Esophagus (tissue), 2 donors: ENCODE results near the gene DOCK9. TPM values are rescaled to one million over a fixed set of nuclear protein-coding genes. Genes with fewer than 3 reads are reported as not detected.
"Not testable (repeated sequence)": the region's sequence is repeated elsewhere in the genome, so short reads cannot be mapped to it uniquely, and the experiment has no call there.

Experiments used
- H3K27ac ChIP-seq, 2 donors: one replicate each; pipeline ENCODE4 v1.5.1; 2013; ENCODE audit warnings: low read depth in 2 of 2, mild to moderate bottlenecking in 2 of 2, inconsistent platforms in 1 of 2, low read length in 1 of 2, moderate library complexity in 1 of 2
- H3K27me3 ChIP-seq, 2 donors: one replicate each; pipeline ENCODE4 v1.6.1; 2013; ENCODE audit warnings: low read length in 2 of 2, control low read depth in 1 of 2, mild to moderate bottlenecking in 1 of 2; ENCODE audit not compliant: insufficient read depth in 2 of 2, control insufficient read depth in 1 of 2
- H3K36me3 ChIP-seq, 2 donors: one replicate each; pipeline ENCODE4 v1.6.1; 2013; ENCODE audit warnings: low read length in 1 of 2; ENCODE audit not compliant: control insufficient read depth in 2 of 2, insufficient read depth in 2 of 2
- H3K4me1 ChIP-seq, 2 donors: one replicate each; pipeline ENCODE4 v1.6.1; 2013; ENCODE audit warnings: low read length in 1 of 2; ENCODE audit not compliant: control insufficient read depth in 2 of 2, insufficient read depth in 2 of 2
- H3K4me3 ChIP-seq, 2 donors: one replicate each; pipeline ENCODE4 v1.5.1; 2013; ENCODE audit warnings: low read length in 2 of 2, mild to moderate bottlenecking in 2 of 2, low read depth in 1 of 2, moderate library complexity in 1 of 2
- H3K9me3 ChIP-seq, 2 donors: one replicate each; pipeline ENCODE4 v1.6.1; 2013; ENCODE audit warnings: mild to moderate bottlenecking in 2 of 2, low read depth in 1 of 2, low read length in 1 of 2, moderate library complexity in 1 of 2; ENCODE audit not compliant: control insufficient read depth in 2 of 2, insufficient read depth in 1 of 2
- WGBS, 2 donors: extraction: QIAGEN DNeasy Blood & Tissue Kit; methylation state at CpG; one replicate each; pipeline ENCODE4 v1.1.7; 2013; 5-methylcytosine and 5-hydroxymethylcytosine counted together
- polyA plus RNA-seq, 2 donors: library from polyadenylated mRNA; stranded (reverse); fragments of 200-250 nt; gene quantifications; one replicate each; pipeline ENCODE4 v1.2.3, GENCODE V29; 2013
- donor health status: healthy with polysubstance abuse.
- donor health status: Bipolar disorder and iron deficiency.

The DOCK9 gene
- polyA plus RNA-seq, 2 donors: 69.1 to 83.1 TPM

GRCh38 chr13:98900442-98900841 lies 77.4 kb downstream of the DOCK9 start:
- peaks cover 17 to 20% of the 10 kb centered on the region in 2 donors for H3K36me3 ChIP-seq
- no peak overlapping the region for H3K27ac ChIP-seq
- H3K27me3 ChIP-seq: no peaks in the 10 kb centered on the region

GRCh38 chr13:98897706-98898105 lies 80.2 kb downstream of the DOCK9 start:
- Histone ChIP-seq H3K27ac (peak overlapping the region in 1 of 2 donors; percentile 42), H3K4me1 (no peaks in the 10 kb centered on the region), H3K4me3 (no peak overlapping the region), H3K27me3 (no peaks in the 10 kb centered on the region), H3K9me3 (no peaks in the 10 kb centered on the region), H3K36me3 (peaks cover 21 to 26% of the 10 kb centered on the region in 2 donors)
- WGBS, 2 donors: 99 to 100% methylated on average over 1 of the region's 1 CpG

More at GRCh38 chr13:98900442-98900841, 77.4 kb downstream of the DOCK9 start:
- H3K4me3 ChIP-seq: no peak overlapping the region
- 85 to 86% methylated on average over 2 of the region's 2 CpGs for WGBS, 2 donors
- no peaks in the 10 kb centered on the region for H3K9me3 ChIP-seq
- H3K4me1 ChIP-seq: no peaks in the 10 kb centered on the region

- H3K9me3 ChIP-seq: no peaks in the 10 kb centered on the region
- H3K27me3 ChIP-seq: no peaks in the 10 kb centered on the region
- peaks cover 17 to 21% of the 10 kb centered on the region in 2 donors for H3K36me3 ChIP-seq
- H3K4me3 ChIP-seq: no peak overlapping the region
- H3K4me1 ChIP-seq: no peaks in the 10 kb centered on the region
- 57 to 58% methylated on average over 2 of the region's 2 CpGs for WGBS, 2 donors
- no peak overlapping the region for H3K27ac ChIP-seq
Observed at GRCh38 chr13:98896868-98897144, 81.1 kb downstream of the DOCK9 start.

GRCh38 chr13:98896083-98896867 lies 81.6 kb downstream of the DOCK9 start:
- 81 to 86% methylated on average over 9 of the region's 9 CpGs for WGBS, 2 donors
- H3K27ac ChIP-seq: no peak overlapping the region
- no peak overlapping the region for H3K4me3 ChIP-seq
- H3K36me3 ChIP-seq: peaks cover 14 to 21% of the 10 kb centered on the region in 2 donors
- H3K27me3 ChIP-seq: no peaks in the 10 kb centered on the region
- no peaks in the 10 kb centered on the region for H3K9me3 ChIP-seq
- H3K4me1 ChIP-seq: no peaks in the 10 kb centered on the region

- not testable (repeated sequence) for H3K9me3 ChIP-seq, H3K4me1 ChIP-seq, H3K27me3 ChIP-seq, H3K27ac ChIP-seq, H3K4me3 ChIP-seq
- peaks cover 14 to 16% of the 10 kb centered on the region in 2 donors for H3K36me3 ChIP-seq
- WGBS, 2 donors: 98 to 99% methylated on average over 8 of the region's 8 CpGs
Observed at GRCh38 chr13:98894814-98895213, 83.0 kb downstream of the DOCK9 start.

GRCh38 chr13:98893371-98893770 lies 84.5 kb downstream of the DOCK9 start:
- Histone ChIP-seq H3K4me3 (no peak overlapping the region), H3K27ac (no peak overlapping the region), H3K36me3 (peaks cover 12 to 14% of the 10 kb centered on the region in 2 donors), H3K4me1 (peaks cover 0 to 3% of the 10 kb centered on the region in 2 donors), H3K27me3 (no peaks in the 10 kb centered on the region), H3K9me3 (no peaks in the 10 kb centered on the region)
- 77 to 82% methylated on average over 5 of the region's 5 CpGs for WGBS, 2 donors

- H3K4me1 ChIP-seq: peaks cover 0 to 3% of the 10 kb centered on the region in 2 donors
Observed at GRCh38 chr13:98892821-98893220, 85.0 kb downstream of the DOCK9 start.

GRCh38 chr13:98892077-98892476 lies 85.8 kb downstream of the DOCK9 start:
- no peak overlapping the region for H3K4me3 ChIP-seq
- no peaks in the 10 kb centered on the region for H3K9me3 ChIP-seq
- peaks cover 6 to 12% of the 10 kb centered on the region in 2 donors for H3K36me3 ChIP-seq
- WGBS, 2 donors: 69 to 76% methylated on average over 3 of the region's 3 CpGs
- H3K27ac ChIP-seq: no peak overlapping the region
- no peaks in the 10 kb centered on the region for H3K27me3 ChIP-seq
- H3K4me1 ChIP-seq: peaks cover 0 to 3% of the 10 kb centered on the region in 2 donors

More at GRCh38 chr13:98892821-98893220, 85.0 kb downstream of the DOCK9 start:
- no peaks in the 10 kb centered on the region for H3K27me3 ChIP-seq
- H3K27ac ChIP-seq: no peak overlapping the region
- H3K36me3 ChIP-seq: peaks cover 8 to 14% of the 10 kb centered on the region in 2 donors
- WGBS, 2 donors: 67 to 69% methylated on average over 5 of the region's 5 CpGs
- no peaks in the 10 kb centered on the region for H3K9me3 ChIP-seq
- H3K4me3 ChIP-seq: no peak overlapping the region

GRCh38 chr13:98890925-98891324 lies 86.9 kb downstream of the DOCK9 start:
- Histone ChIP-seq H3K9me3 (no peaks in the 10 kb centered on the region), H3K4me1 (peaks cover 0 to 3% of the 10 kb centered on the region in 2 donors), H3K36me3 (peaks cover 9 to 12% of the 10 kb centered on the region in 2 donors), H3K27me3 (no peaks in the 10 kb centered on the region), H3K4me3 (no peak overlapping the region), H3K27ac (peak overlapping the region in 1 of 2 donors; percentile 56)
- 84 to 85% methylated on average over 5 of the region's 5 CpGs for WGBS, 2 donors

GRCh38 chr13:98890186-98890585 lies 87.7 kb downstream of the DOCK9 start:
- H3K36me3 ChIP-seq: peaks cover 7 to 15% of the 10 kb centered on the region in 2 donors

More at GRCh38 chr13:98890186-98890585, 87.7 kb downstream of the DOCK9 start:
- WGBS, 2 donors: 55 to 57% methylated on average over 8 of the region's 8 CpGs
- no peak overlapping the region for H3K27ac ChIP-seq
- no peaks in the 10 kb centered on the region for H3K9me3 ChIP-seq
- H3K27me3 ChIP-seq: no peaks in the 10 kb centered on the region
- peaks cover 0 to 3% of the 10 kb centered on the region in 2 donors for H3K4me1 ChIP-seq
- H3K4me3 ChIP-seq: no peak overlapping the region
